Endometrium (tissue), 2 donors: ENCODE results near the gene GBX1.
A peak's percentile ranks its signal among the peaks of the same experiment; 100 is the strongest.

Experiments
- FAIRE-seq: peaks from 2 replicates; lab custom pipeline; 2012; peaks lifted over from hg19 to GRCh38; lab: Jason Lieb, UNC
- donor health status: control.
- donor health status: control.

Gene GBX1

DNA sequence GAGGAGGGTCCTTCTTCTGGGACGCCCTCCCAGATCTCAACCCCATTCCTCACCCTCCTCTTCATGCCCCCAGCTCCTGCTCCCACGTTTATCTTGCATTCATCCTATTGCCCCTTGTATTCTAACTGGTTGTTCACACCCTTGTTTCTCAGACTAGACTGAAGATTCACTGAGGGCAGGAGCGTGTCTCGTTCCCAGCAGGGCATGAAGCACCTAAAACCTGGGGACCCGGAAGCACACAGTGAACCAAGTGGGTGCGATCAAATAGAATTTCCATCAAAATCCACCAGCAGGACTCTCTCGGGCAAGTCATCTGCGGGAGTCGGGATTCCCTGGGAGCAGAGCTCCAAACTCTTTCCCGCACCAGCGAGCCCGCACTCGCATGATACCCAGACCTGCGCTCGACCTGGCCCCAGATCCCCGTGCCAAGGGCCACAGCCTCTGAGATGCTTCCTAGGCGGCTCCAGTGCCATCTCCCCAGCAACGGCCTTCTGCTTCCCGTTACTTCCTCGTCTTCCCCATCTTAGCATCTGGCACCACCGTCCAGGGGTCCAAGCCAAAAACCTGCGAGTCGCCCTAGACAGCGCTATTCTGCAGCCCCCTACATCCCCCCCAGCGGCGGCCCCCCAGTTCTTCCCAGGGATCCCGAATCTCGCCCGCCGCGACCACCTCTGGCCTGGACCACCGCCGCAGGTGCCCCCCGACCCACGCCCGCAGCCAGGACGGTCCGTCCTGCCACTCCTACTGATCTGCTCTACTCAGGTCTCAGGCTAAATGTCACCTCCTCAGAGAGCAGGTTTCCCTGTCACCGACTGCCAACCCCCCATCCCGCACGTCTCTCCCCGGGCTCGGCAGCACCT lies 6.1 kb upstream of the GBX1 start:
- no peak for FAIRE-seq

DNA sequence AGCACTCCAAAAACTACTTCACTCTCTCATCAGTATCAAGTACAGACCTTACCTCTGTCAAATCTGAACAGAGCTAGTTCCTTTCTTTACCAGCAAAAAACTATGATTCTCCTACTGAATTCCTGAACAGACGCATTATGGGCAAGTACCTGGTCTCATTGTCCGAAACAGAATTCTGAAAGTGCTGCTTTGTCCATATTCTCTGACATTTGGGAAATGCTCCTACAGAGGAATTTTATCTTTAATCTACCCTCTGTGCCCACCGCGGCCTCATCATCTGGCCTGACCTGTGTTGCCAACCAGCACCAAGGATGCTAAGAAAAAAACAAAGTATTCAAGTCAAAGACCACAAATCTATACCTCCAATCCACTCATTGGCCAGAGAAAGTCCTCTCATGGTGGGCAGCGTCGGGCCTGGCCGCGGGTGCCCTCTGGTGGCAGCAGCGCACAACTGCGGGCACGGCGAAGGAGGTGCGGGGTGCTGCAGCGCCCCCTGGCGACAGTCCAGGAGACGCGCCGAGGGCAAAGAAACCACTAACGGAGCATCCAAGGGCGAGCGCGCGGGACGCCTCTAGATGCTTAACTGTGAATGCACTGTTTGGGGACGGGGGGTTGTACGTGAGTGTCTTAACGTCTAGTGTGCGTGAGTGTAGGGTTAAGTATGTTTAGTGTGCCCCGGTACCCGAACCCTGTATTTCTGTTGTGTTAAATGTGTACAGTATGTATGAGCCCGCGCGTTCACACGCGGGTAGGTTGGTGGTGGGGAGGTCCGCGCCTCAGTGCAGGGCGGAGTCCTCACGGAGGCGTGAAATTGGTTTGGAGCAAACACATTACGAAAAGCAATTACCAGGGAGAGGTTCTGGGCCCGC lies 5.0 kb upstream of the GBX1 start:
- FAIRE-seq, result peak; percentile 84

DNA sequence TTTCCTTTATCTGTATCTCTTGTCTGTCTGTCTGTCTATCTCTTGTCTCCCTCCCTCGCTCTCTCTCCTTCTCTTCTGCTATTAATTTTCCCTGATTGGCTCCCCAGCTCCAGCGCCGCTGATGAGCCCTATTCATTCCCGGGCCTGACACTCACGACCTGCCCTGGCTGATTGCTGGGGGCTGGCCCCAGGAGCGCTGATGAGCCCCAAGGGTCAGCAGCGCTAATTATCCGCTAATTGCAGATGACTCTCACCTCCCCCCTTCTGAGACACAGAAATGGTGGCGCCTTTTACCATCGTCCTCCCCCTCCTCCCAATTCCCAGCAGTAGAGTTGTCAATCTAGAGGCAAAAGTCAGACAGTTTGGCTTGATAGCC lies 1.3 kb upstream of the GBX1 start:
- no peak for FAIRE-seq

DNA sequence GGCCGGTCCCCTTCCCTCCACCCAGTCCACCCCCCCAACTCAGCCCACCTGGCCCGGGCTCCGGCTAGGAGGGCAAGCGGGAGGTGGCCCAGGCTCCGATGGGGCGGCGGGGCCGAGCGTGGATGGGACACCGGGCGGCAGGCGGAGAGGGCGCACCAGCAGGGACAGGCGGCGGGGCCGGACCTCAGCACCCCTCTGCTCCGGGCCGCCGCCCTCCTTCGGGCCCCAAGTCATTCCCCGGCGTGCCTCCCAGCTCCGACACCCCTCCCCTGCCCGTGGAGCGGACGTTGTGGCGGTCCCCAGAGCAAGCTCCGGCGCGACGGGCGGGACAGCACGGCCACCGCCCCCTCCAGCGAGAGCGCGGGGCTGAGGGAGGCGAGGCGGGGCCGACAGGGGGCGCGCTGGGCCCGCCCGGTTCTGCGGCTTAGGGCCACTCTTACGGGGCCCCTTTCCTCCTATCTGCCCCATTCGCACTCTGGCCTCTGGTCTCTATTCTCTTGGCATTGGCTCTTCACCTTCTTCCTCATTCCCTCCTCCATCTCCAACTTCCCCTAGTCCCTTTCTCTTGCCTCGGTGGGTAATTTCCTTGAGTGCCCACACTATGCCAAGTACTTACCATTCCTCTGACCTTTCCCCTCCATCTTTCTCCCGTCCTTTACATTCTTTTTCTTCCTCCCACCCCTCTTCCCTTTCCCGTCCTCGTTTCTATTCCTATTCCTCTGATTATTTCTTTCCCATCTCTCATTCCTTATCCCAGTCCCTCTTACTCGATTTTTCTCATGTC lies 701 bp upstream of the GBX1 start:
- FAIRE-seq, result no peak

DNA sequence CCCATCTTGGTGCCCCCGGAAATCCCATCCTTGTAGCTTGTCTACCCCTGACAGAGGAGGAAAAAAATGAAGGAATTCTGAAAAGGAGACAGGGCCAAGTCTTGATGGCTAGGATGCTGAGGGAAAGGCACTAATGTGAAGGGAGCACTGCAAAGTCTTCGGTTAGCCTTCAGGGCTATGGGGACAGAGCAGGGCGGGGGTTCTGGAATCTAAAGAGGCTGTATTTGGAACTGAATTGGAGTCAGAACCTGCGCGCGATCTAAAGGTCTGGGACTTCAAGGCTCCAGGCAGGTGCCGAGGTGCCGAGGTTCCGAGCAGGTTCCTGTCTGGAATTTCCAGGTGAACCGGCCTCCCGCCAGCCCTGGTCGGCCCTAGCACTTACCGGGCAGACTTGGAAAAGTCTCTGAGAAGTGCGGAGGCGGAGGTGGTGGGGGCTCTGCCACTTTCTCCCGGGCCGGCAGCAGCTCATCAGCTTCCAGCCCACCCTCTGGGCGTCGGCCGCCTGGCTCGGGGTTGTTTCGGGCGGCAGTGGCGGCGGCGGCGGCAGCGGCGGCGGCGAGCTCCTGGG lies 781 bp downstream of the GBX1 start:
- no peak for FAIRE-seq

DNA sequence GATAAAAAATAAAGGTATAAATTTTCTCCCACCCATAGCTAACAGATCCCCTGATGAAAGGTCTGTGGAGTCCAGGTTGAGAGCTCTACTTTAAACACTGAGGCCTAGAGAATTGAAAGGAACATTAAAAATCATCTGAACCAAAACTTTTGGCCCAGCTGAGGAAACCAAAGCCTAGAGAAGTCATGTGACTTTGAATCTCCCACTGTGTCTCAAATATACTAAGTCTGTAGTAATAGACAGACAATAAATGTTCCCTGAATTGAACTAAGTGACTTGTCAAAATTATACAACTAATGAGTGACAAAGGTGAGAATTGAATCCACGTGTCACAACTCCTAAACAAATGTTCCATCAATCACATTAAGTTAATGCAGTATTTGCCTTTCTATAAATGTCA lies 5.7 kb downstream of the GBX1 start:
- no peak for FAIRE-seq

DNA sequence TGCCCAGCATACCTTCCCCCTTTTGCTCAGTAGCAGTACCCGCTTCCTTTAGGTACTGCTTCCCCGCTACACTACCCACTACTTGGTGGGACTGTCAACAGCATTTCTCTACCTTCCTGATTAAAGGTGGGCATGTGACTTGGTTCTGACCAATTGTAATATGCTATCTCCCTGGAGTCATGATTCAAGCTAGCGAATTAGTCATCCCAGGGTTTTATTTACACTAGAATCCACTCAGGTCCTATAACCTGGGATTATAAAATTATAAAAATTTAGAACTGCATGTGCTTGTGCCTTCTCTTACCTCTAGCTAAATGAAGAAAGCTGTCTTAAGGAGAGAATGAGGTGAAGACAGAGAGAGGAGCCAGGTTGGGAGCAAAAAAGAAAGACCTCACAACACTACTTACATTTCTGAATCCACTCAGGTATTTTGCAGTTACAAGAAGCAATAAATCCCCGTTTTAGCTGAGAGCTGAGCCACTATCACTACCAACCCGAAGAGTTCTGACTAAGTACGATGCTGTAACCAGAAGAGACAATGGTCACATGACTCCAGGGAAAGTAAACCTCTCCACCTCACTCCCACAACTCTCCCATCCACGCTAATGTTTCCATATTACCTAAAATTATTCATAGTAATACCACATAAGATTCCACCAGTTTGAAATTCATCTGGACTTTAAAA lies 9.7 kb downstream of the GBX1 start:
- FAIRE-seq, result no peak

DNA sequence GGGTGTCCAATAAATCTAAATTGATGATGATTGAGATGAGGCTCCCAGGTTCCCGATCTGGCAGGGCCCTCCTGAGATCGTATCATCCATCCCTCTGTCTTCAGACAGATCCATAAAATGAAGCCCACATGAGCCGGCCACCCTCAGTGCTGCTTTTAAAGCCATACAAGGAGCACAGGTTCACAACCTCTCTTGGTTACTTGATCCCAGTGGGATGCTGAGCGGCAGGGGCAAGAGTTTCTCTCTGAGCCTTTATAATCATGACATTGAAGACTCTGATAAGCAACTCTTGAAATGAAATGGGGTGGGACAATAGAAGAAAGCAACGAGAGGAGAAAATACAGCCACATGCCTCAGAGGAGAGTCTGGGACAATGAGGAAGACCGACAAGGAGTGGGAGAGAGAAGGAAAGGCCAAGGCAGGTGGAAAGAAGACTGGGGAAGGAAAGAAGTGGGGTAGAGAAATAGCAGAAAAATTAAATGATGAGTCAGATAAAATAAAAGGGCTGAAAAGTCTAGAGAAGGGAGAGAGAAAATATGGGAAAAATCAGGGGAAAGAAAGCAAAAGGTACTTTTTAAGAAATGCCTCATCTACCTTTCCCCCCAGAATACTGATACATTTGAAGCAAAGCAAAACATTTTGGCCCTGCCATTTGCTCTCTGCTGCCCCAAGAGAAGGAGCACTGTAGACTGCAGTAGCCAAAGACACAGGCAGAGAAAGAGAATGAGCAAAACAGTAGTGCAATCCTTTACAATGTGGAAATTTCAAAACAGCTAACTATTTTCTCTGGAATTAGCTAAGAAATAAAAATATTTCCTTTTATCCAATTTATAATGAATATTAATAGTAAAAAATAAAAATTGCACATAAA lies 14.6 kb downstream of the GBX1 start:
- FAIRE-seq, result no peak

DNA sequence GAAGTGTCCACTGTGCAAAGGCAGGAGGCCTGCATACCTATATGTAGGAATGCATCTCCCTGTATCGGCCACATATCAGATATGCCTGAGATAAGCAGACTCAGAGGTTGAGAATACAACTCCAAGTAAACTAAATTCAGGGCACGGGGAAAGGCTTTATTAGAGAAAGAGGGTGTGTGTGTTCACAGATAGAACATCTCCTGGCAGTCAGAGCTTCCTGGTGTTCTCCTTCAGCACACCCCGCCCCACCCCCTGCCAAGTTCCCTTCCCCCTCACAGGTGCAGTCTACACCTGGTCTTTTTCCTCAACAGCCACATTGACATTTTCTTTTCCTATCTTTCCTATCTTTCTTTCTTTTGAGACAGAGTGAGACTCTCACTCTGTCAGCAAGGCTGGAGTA lies 17.1 kb downstream of the GBX1 start:
- no peak for FAIRE-seq

DNA sequence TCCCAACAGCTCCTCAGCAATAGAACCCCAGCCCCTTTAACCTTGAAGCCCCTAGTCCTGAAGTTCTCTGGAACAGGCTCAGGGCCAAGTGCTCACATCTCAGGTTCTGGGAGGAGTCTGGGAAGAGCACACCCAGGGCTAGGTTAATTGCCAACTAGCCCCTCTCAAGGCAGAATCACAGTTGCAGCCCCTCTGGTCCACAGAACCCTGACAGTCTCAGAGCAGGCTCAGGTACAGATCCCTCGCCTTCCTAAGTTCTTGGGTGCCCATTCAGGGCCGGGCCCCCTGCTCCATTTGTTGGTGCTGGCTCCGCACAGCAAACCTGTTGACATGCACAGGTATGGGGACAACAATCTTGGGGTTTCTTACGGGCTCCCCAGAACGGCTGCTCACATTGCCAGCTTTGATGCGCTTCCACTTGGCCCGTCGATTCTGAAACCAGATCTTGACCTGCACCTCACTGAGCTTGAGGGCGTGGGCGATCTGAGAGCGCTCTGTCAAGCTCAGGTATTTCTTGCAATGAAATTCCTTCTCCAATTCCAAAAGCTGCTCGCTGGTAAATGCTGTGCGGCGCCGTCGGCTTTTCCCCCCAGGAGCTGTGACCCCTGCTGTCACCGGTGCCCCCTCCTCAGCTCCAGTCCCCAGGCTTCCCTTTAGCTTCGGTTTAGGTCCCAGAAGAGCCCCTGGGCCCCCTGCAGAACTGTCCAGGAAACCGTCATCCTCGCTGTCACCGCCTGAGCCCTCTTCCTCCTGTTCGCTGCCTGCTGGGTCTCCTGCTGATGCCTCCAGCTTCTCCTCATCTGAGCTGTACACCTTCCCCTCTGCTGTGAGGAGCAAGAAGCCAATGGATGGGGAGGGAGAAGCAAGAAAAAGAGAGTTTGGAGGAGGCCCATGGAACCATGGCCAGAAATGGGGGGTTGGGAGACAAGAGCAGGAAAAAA lies 18.9 kb downstream of the GBX1 start:
- FAIRE-seq, result no peak

DNA sequence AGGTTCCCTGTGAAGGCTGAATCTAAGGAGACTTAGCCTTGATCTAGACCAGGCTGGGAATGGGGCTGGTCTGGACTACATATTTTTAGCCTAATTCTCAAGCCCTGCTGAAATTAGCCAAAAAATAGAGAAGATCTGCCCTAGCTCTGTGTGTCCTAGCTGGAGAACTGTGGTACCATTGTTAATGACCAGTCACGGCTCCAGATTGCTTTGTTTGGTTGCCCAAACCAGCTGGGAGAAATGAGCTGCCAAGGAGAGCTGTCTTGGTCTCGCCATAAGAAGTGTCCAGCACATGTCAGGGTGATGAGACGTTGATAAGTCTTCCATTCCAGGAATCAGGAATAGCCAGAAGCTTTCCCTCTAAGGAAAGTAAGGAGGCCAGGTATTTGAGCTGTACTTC lies 20.7 kb downstream of the GBX1 start:
- FAIRE-seq, result no peak

DNA sequence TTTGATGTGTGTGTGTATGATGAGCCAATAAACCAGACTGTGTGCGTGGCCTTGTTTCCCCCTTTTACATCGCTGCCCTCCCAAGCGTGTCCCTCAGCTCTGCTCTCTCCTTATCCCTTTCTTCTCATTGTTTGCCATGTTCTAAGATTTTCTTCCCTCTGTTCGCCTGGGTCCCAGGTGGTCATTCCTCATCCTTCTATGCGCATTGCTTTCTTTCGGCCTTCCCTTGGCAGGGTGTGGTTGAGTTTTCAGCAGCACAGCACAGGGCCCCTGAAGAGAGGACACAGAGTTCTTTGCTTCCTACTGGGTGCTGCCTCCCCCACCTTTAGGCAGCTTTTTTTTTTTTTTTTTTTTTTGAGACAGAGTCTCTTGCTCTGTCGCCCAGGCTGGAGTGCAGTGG lies 23.1 kb downstream of the GBX1 start:
- no peak for FAIRE-seq

DNA sequence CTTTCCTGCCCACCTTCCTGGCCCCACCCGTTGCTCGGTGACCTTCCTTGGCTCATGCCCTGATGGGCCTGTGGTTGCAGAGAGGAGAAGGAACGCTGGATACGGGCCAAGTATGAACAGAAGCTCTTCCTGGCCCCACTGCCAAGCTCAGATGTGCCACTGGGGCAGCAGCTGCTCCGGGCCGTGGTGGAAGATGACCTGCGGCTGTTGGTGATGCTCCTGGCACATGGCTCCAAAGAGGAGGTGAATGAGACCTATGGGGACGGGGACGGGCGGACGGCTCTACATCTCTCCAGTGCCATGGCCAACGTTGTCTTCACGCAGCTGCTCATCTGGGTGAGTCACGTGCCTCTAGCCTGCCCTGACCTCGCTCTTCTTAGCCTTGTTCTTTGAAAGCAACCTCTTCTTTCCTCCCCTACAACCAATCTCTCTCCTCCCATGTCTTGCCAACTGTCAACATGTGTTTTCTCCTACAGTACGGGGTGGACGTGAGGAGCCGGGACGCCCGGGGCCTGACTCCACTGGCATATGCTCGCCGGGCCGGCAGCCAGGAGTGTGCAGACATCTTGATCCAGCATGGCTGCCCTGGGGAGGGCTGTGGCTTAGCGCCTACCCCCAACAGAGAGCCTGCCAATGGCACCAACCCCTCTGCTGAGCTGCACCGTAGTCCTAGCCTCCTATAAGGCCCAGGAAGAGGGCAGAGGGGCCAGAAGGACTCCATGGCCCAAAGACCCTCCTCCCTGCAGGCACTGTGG lies 24.1 kb downstream of the GBX1 start:
- no peak for FAIRE-seq

DNA sequence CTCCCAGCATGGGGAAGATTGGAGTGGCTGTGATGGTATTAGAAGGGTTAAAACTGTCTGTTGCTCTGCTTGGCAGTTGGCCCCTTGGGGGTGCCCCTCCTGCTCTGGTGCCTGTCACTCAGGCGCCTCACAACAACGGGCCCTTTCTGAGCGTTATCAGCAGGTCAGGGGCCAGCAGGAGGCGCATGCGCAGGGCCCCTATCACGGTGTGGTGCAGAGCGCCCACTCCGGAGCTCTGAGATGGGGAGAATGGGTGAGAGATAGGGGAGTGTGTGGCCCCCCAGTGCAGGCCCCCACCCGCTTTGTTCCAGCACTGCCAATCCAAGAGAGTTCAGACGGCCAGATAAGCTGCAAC lies 24.8 kb downstream of the GBX1 start:
- no peak for FAIRE-seq

DNA sequence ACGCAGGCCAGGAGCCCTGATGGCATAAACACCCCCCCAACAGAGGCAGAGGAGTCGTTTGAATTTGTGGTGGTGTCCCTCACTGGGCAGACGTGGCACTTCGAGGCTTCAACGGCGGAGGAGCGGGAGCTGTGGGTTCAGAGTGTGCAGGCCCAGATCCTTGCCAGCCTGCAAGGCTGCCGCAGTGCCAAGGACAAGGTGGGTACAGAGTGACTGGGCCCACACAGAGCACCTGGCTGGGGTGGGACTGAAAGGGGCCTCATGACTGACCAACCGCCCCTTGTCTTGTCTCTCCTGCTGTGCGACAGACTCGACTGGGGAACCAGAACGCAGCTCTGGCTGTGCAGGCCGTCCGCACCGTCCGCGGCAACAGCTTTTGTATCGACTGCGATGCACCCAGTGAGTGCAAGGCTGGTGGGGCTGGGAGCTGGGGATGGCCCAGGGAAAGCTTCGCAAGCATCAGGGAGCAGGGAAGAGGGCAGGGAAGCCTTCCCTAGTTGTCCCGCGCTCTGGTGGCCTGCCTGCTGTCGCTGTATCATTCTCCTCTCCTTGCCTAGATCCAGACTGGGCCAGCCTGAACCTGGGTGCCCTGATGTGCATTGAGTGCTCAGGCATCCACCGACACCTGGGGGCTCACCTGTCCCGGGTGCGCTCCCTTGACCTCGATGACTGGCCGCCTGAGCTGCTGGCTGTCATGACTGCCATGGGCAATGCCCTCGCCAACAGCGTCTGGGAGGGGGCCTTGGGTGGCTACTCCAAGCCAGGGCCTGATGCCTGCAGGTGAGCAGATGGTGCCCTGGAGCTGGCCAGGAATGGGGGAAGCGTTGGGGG lies 25.4 kb downstream of the GBX1 start:
- no peak for FAIRE-seq

DNA sequence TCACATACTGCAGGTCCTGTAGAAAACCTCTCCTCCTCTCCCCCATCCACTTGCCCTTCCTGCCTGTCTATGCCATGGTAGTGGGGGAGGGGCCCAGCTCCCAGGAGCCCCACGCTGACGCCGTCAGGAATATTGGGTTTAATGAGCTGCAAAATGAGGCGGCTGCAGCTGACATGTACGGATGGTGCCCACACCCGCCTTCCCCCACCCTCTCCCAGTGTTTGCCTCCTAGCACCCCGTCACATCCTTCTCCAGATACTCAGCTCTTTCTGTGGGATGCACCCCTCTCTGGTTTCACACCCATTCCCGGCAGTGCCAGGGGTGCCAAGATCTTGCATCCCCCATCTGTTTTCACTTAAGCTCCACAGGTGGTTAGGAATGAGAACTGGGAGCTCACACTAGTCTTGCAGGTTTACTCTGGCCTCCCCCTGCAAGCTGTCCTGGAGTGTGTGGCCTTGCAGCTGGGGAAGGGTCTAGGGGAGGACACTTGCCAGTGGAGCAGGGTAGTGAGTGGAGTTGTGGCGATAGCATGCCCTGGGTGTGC lies 26.1 kb downstream of the GBX1 start:
- no peak for FAIRE-seq

DNA sequence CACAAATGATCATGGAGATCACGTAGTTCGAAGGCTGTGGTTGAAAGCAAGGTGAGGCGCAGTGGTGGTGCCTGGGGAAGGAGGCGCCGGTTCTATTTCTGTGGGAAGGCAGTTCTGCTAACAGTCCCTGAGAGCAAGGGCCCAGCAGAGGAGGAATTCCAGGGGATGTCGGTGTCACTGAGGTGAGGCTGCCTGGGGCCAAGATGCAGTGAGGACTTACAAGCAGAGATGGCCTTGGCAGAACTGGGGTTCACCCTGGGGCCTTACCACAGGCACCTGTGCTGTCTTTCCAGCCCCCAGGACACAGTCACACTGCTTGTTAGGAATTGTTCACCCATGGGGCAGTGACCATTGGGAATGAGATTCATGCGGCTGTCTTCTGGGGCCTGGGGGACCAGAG lies 26.7 kb downstream of the GBX1 start:
- no peak for FAIRE-seq

DNA sequence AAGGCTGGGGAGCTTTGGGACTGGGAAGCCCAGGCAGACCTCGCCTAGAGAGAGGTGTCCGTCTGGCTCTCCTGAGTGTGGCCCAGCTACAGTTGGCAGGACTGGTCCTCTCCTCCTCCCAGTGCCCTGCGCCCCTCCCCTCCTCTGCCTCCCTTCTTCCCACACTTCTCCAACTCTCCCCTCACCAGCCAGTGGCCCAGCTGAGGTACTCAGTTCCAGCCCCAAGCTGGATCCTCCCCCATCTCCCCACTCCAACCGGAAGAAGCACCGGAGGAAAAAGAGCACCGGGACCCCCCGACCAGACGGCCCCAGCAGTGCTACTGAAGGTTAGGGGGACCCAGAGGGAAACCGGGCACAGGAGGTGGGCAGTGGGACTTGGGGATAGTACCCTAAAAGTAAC lies 27.7 kb downstream of the GBX1 start:
- no peak for FAIRE-seq
